C4-2B (cell line): ENCODE measurements around the gene RNF212B.

ENCODE experiments used
- CTCF ChIP-seq: fragments of 450-650 bp; conservative IDR thresholded peaks from 2 replicates; pipeline ENCODE4 v1.5.1; 2017; ENCODE audit warnings: mild to moderate bottlenecking
- ZFX ChIP-seq: fragments of 450-650 bp; IDR thresholded peaks from 2 replicates; pipeline ENCODE4 v1.6.1; 2017

DNA sequence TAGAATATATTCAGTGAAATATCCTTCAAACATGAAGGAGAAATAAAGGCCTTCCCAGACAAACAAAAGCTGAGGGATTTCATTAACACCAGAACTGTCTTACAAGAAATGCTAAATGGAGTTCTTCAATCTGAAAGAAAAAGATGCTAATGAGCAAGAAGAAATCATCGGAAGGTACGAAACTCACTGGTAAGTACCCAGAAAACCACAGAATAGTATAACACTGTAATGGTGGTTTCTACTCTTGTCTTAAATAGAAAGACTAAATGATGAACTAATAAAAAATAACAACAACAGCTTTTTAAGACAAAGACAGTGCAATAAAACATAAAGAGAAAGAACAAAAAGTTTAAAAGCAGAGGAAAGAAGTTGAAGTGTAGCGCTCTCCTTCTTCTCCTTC is 18.7 kb upstream of the RNF212B start:
- TF ChIP-seq CTCF = no peak
- TF ChIP-seq ZFX = no peak
